ENCODE results near the gene COPB1.

COPB1 gene

DNA sequence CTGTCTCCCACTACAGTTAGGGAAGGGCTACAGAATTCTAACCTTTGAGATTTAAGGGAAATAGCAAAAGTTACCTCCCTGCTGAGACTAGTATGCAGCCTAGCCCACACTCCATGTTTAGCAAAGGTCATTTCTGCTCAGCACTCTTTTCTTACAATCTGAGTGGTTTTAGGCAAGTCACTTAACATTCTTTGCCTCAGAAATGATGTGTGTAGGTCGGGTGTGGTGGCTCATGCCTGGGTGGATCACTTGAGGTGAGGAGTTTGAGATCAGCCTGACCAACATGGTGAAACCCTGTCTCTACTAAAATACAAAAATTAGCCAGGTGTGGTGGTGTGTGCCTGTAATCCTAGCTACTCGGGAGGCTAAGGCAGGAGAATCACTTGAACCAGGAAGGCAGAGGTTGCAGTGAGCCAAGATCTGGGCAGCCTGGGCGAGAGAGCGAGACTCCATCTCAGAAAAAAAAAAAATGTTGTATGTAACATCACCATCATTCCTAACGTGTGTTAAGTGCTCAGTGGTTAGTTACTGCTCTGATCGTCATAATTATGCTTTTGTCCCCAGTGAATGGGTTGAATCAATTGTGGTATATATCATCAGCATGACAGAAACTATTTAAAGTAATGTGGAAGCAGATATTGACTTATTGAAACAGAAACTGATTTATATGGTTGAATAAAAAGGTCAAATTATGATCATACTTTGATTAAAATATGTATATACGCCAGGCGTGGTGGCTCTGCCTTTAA, 55.0 kb downstream of the COPB1 start:
- ATAC-seq: no peak
- TF ChIP-seq SNAI2 (CRISPR knock-in tag; IDR thresholded peaks at IDR 0.05) (no peak), ZNF8 (CRISPR knock-in tag; IDR thresholded peaks at IDR 0.05) (no peak), TCF4 (CRISPR knock-in tag; IDR thresholded peaks at IDR 0.05; ENCODE audit: borderline replicate concordance) (no peak), GLIS3 (CRISPR knock-in tag; IDR thresholded peaks at IDR 0.05) (no peak), ISL1 (CRISPR knock-in tag; IDR thresholded peaks at IDR 0.05) (no peak), ZC3H10 (CRISPR knock-in tag; IDR thresholded peaks at IDR 0.05) (no peak), ESRRG (CRISPR knock-in tag; IDR thresholded peaks at IDR 0.05) (no peak), OSR1 (CRISPR knock-in tag; IDR thresholded peaks at IDR 0.05) (no peak), ZFP3 (CRISPR knock-in tag; IDR thresholded peaks at IDR 0.05) (no peak), PPARA (CRISPR knock-in tag; IDR thresholded peaks at IDR 0.05; ENCODE audit: borderline replicate concordance) (no peak), BACH2 (CRISPR knock-in tag; IDR thresholded peaks at IDR 0.05; ENCODE audit: borderline replicate concordance) (no peak), ZFP30 (CRISPR knock-in tag; IDR thresholded peaks at IDR 0.05) (no peak), CSDC2 (CRISPR knock-in tag; IDR thresholded peaks at IDR 0.05) (no peak), ZNF70 (CRISPR knock-in tag; IDR thresholded peaks at IDR 0.05) (no peak), TOX (CRISPR knock-in tag; IDR thresholded peaks at IDR 0.05; ENCODE audit: borderline replicate concordance) (no peak)
- TF ChIP-seq, protein P1, sequence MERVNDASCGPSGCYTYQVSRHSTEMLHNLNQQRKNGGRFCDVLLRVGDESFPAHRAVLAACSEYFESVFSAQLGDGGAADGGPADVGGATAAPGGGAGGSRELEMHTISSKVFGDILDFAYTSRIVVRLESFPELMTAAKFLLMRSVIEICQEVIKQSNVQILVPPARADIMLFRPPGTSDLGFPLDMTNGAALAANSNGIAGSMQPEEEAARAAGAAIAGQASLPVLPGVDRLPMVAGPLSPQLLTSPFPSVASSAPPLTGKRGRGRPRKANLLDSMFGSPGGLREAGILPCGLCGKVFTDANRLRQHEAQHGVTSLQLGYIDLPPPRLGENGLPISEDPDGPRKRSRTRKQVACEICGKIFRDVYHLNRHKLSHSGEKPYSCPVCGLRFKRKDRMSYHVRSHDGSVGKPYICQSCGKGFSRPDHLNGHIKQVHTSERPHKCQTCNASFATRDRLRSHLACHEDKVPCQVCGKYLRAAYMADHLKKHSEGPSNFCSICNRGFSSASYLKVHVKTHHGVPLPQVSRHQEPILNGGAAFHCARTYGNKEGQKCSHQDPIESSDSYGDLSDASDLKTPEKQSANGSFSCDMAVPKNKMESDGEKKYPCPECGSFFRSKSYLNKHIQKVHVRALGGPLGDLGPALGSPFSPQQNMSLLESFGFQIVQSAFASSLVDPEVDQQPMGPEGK (CRISPR knock-in tag; IDR thresholded peaks at IDR 0.05; ENCODE audit: borderline replicate concordance): no peak
- TF ChIP-seq, protein P2, sequence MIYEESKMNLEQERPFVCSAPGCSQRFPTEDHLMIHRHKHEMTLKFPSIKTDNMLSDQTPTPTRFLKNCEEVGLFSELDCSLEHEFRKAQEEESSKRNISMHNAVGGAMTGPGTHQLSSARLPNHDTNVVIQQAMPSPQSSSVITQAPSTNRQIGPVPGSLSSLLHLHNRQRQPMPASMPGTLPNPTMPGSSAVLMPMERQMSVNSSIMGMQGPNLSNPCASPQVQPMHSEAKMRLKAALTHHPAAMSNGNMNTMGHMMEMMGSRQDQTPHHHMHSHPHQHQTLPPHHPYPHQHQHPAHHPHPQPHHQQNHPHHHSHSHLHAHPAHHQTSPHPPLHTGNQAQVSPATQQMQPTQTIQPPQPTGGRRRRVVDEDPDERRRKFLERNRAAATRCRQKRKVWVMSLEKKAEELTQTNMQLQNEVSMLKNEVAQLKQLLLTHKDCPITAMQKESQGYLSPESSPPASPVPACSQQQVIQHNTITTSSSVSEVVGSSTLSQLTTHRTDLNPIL (CRISPR knock-in tag; IDR thresholded peaks at IDR 0.05; ENCODE audit: low read depth): no peak
- TF ChIP-seq, protein P3, sequence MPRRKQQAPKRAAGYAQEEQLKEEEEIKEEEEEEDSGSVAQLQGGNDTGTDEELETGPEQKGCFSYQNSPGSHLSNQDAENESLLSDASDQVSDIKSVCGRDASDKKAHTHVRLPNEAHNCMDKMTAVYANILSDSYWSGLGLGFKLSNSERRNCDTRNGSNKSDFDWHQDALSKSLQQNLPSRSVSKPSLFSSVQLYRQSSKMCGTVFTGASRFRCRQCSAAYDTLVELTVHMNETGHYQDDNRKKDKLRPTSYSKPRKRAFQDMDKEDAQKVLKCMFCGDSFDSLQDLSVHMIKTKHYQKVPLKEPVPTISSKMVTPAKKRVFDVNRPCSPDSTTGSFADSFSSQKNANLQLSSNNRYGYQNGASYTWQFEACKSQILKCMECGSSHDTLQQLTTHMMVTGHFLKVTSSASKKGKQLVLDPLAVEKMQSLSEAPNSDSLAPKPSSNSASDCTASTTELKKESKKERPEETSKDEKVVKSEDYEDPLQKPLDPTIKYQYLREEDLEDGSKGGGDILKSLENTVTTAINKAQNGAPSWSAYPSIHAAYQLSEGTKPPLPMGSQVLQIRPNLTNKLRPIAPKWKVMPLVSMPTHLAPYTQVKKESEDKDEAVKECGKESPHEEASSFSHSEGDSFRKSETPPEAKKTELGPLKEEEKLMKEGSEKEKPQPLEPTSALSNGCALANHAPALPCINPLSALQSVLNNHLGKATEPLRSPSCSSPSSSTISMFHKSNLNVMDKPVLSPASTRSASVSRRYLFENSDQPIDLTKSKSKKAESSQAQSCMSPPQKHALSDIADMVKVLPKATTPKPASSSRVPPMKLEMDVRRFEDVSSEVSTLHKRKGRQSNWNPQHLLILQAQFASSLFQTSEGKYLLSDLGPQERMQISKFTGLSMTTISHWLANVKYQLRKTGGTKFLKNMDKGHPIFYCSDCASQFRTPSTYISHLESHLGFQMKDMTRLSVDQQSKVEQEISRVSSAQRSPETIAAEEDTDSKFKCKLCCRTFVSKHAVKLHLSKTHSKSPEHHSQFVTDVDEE (CRISPR knock-in tag; IDR thresholded peaks at IDR 0.05): no peak
- TF ChIP-seq, protein P4, sequence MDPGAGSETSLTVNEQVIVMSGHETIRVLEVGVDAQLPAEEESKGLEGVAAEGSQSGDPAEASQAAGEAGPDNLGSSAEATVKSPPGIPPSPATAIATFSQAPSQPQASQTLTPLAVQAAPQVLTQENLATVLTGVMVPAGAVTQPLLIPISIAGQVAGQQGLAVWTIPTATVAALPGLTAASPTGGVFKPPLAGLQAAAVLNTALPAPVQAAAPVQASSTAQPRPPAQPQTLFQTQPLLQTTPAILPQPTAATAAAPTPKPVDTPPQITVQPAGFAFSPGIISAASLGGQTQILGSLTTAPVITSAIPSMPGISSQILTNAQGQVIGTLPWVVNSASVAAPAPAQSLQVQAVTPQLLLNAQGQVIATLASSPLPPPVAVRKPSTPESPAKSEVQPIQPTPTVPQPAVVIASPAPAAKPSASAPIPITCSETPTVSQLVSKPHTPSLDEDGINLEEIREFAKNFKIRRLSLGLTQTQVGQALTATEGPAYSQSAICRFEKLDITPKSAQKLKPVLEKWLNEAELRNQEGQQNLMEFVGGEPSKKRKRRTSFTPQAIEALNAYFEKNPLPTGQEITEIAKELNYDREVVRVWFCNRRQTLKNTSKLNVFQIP (CRISPR knock-in tag; IDR thresholded peaks at IDR 0.05; ENCODE audit: borderline replicate concordance, low read depth): no peak

DNA sequence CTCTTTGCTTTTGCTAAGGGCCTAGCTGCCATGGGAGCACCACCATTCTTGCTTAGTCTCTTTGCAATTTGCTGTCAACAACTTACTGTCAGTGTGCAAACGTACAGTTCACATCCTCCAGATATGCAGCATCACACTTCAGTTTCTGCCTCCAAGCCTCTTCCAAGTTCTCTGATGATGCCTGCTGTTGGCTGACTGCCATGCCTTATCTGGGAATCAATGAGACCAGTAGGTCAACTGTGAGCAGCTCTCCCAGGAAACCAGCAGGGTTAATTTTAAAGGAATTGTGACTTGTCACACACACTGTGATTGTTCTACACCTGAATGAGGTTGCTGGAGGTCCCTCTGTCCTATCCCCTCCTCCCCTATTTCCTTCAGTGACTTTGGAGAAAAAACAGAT, 56.0 kb downstream of the COPB1 start:
- TF ChIP-seq PPARA (CRISPR knock-in tag; IDR thresholded peaks at IDR 0.05; ENCODE audit: borderline replicate concordance): no peak
- TF ChIP-seq ISL1 (CRISPR knock-in tag; IDR thresholded peaks at IDR 0.05): 0 out of 2 replicates have a peak, but pooled peaks have one; percentile 11
- no peak for TF ChIP-seq ARNTL (CRISPR knock-in tag; IDR thresholded peaks at IDR 0.05; ENCODE audit: borderline replicate concordance, low read depth)
- TF ChIP-seq GLIS3 (CRISPR knock-in tag; IDR thresholded peaks at IDR 0.05): no peak
- peak; percentile 68 for ATAC-seq

DNA sequence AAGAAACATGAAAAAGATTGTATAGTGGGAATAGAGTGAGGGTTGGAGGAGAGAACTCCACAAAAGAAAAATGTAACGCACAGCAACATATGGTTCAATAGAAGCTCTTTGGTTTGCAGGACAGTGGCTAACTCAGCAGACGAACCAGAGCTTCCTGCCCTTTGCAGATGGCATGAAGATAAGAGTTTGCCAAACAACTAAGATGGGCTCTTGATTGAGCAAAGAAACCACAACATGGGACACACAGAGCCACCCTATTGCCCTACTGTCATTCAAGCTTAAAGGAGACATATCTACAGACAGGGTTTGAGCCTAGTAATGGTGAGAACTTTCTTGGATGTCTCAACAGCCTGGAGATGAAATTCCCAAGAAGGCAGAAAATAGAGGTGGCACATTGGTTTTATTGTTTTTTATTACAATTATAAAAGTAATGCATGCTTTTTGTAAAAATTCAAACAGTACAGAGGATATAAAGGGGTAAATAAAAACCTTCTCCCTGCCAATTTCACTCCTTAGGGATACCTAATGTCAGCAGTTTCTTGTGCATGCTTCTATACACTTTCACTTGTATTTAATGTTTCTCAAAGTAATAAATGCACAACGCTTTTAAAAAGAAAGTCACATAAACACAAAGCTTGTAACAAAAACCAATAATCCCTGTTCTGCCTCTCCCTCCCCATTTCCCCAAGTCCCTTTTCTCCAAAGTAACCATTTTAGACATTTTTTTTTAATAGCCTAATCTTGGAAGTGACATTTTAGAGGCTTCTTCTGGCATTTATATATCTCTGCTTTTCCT, 63.7 kb downstream of the COPB1 start:
- no peak for ATAC-seq
- no peak for TF ChIP-seq TCF4 (CRISPR knock-in tag; IDR thresholded peaks at IDR 0.05; ENCODE audit: borderline replicate concordance)
- no peak for TF ChIP-seq ZNF8 (CRISPR knock-in tag; IDR thresholded peaks at IDR 0.05)
- TF ChIP-seq, protein P4 (CRISPR knock-in tag; IDR thresholded peaks at IDR 0.05; ENCODE audit: borderline replicate concordance, low read depth): no peak

All from SK-N-SH treated with all-trans-retinoic acid at 6 μM for 48 hours (cell line).